Esophagus muscularis mucosa (tissue), 4 donors: ENCODE data around the gene GNG8. TPM values are rescaled to one million over a fixed set of nuclear protein-coding genes. Genes with fewer than 3 reads are reported as not detected.

Source experiments
- DNase-seq: peaks from one replicate; pipeline ENCODE4 v3.0.0-alpha.2; 2017; ENCODE audit errors: extremely low spot score
- H3K27ac ChIP-seq, 4 donors: fragments of 200-600 bp; sonication (generic); replicated peaks in 1 of 4; 1 replicate in 3 of 4; 2 replicates in 1 of 4; pipeline ENCODE4 v1.5.1; 2016 to 2019; ENCODE audit warnings: mild to moderate bottlenecking in 1 of 4
- H3K27me3 ChIP-seq, 4 donors: fragments of 200-600 bp; sonication (generic); one replicate each; pipeline versions ENCODE4 v1.5.1 to v1.6.0; 2016 to 2019
- H3K36me3 ChIP-seq, 4 donors: fragments of 200-600 bp; sonication (generic); one replicate each; pipeline ENCODE4 v1.5.1; 2016 to 2019
- H3K4me1 ChIP-seq, 4 donors: fragments of 200-600 bp; sonication (generic); one replicate each; pipeline ENCODE4 v1.5.1; 2016 to 2019
- H3K4me3 ChIP-seq, 4 donors: fragments of 200-600 bp; sonication (generic); 1 replicate in 2 of 4; 2 replicates in 2 of 4; pipeline ENCODE4 v1.5.1; 2016 to 2019; ENCODE audit warnings: mild to moderate bottlenecking in 4 of 4, moderate library complexity in 1 of 4
- H3K9me3 ChIP-seq, 4 donors: fragments of 200-600 bp; sonication (generic); 1 replicate in 3 of 4; 2 replicates in 1 of 4; pipeline ENCODE4 v1.5.1; 2016 to 2019
- CTCF ChIP-seq, 3 experiments: fragments of 200-600 bp in 2 of 3; fragments of 450-650 bp in 1 of 3; sonication (generic) in 2 of 3; IDR thresholded peaks; one replicate each; pipeline ENCODE4 v1.5.1; 2017 to 2019; ENCODE audit warnings: antibody characterized with exemption in 3 of 3, mild to moderate bottlenecking in 2 of 3, moderate library complexity in 1 of 3
- EP300 ChIP-seq: sonication (generic); formaldehyde crosslinking; IDR thresholded peaks from one replicate; pipeline ENCODE4 v1.6.1; 2017; ENCODE audit warnings: antibody characterized with exemption
- POLR2A ChIP-seq: fragments of 450-650 bp; IDR thresholded peaks from one replicate; pipeline ENCODE4 v1.6.1; 2017; ENCODE audit warnings: antibody characterized with exemption, moderate library complexity, mild to moderate bottlenecking, low read depth
- POLR2AphosphoS5 ChIP-seq, 2 donors: sonication (generic); formaldehyde crosslinking; IDR thresholded peaks; one replicate each; pipeline ENCODE4 v1.6.1; 2017; ENCODE audit warnings: antibody characterized with exemption in 2 of 2
- WGBS: methylation state at CpG from one replicate; pipeline ENCODE4 v1.1.5; 2018; 5-methylcytosine and 5-hydroxymethylcytosine counted together
- intact Hi-C: fragments of 100-400 bp; cut with DNase I; formaldehyde crosslinking; loops from one replicate; pipeline ENCODE4 v1.15.1; 2023
- total RNA-seq, 4 donors: library from RNA; depleted of rRNA; stranded (reverse); fragments of >200 nt; gene quantifications; one replicate each; pipeline versions ENCODE4 v1.1.0 to v1.2.1, GENCODE V29; 2016

GNG8 gene
- total RNA-seq, 4 donors from 2014 or later, result not detected

- Histone ChIP-seq H3K4me3 (peak overlapping the region in 1 of 4 donors; percentile 20), H3K36me3 (no peaks in the 10 kb centered on the region), H3K4me1 (peaks cover 55 to 97% (median 94%) of the 10 kb centered on the region in 4 donors), H3K27me3 (no peaks in the 10 kb centered on the region), H3K9me3 (no peaks in the 10 kb centered on the region), H3K27ac (peak overlapping the region in 3 of 4 donors; percentile 76 to 83 (median 79))
- DNase-seq, result no peak
- intact Hi-C loops, result no loop called here
- TF ChIP-seq EP300 (no peak), CTCF (IDR thresholded peaks at IDR 0.05) (no peak), POLR2AphosphoS5 (IDR thresholded peaks at IDR 0.05) (no peak), POLR2A (no peak)
- WGBS, result 76% methylated on average over 7 of the region's 7 CpGs
Measured at GRCh38 chr19:46622118-46622446, 13.9 kb downstream of the GNG8 start.

- H3K4me3 ChIP-seq, result peak overlapping the region; percentile 27 to 36 (median 28)
- no peaks in the 10 kb centered on the region for H3K27me3 ChIP-seq
- WGBS, result 64% methylated on average over 21 of the region's 32 CpGs
- intact Hi-C loops, result no loop called here
- no peaks in the 10 kb centered on the region for H3K36me3 ChIP-seq
- H3K9me3 ChIP-seq, result no peaks in the 10 kb centered on the region
- peaks cover 57 to 98% (median 96%) of the 10 kb centered on the region in 4 donors for H3K4me1 ChIP-seq
- DNase-seq, result no peak
- peak overlapping the region; percentile 76 to 83 (median 81) for H3K27ac ChIP-seq
- peak in 1 of 2 donors; percentile 25 for TF ChIP-seq POLR2AphosphoS5 (IDR thresholded peaks at IDR 0.05)
- peak in 1 of 3 experiments; percentile 15 for TF ChIP-seq CTCF (IDR thresholded peaks at IDR 0.05)
- TF ChIP-seq POLR2A, result no peak
- TF ChIP-seq EP300, result no peak
Measured at GRCh38 chr19:46621191-46622117, 14.5 kb downstream of the GNG8 start.

- 16% methylated on average over 2 of the region's 6 CpGs for WGBS
- peak overlapping the region; percentile 76 to 83 (median 81) for H3K27ac ChIP-seq
- no peaks in the 10 kb centered on the region for H3K9me3 ChIP-seq
- TF ChIP-seq EP300 (no peak), CTCF (IDR thresholded peaks at IDR 0.05) (no peak), POLR2A (no peak), POLR2AphosphoS5 (IDR thresholded peaks at IDR 0.05) (peak; percentile 30 to 49)
- no peaks in the 10 kb centered on the region for H3K36me3 ChIP-seq
- intact Hi-C loops, result no loop called here
- H3K4me3 ChIP-seq, result peak overlapping the region; percentile 27 to 36 (median 28)
- no peak for DNase-seq
- no peaks in the 10 kb centered on the region for H3K27me3 ChIP-seq
- H3K4me1 ChIP-seq, result peaks cover 50 to 93% (median 91%) of the 10 kb centered on the region in 4 donors
Measured at GRCh38 chr19:46620716-46621115, 15.3 kb downstream of the GNG8 start.

GRCh38 chr19:46620267-46620666, 15.7 kb downstream of the GNG8 start:
- intact Hi-C loops, result no loop called here
- Histone ChIP-seq H3K4me3 (peak overlapping the region in 2 of 4 donors; percentile 27 to 29), H3K27me3 (no peaks in the 10 kb centered on the region), H3K4me1 (peaks cover 45 to 88% (median 87%) of the 10 kb centered on the region in 4 donors), H3K9me3 (no peaks in the 10 kb centered on the region), H3K36me3 (no peaks in the 10 kb centered on the region), H3K27ac (peak overlapping the region; percentile 76 to 83 (median 81))
- no peak for DNase-seq
- TF ChIP-seq EP300, result no peak
- TF ChIP-seq POLR2AphosphoS5 (IDR thresholded peaks at IDR 0.05), result no peak
- no peak for TF ChIP-seq POLR2A
- no peak for TF ChIP-seq CTCF (IDR thresholded peaks at IDR 0.05)
- WGBS, result 80% methylated on average over 3 of the region's 3 CpGs
